ENCODE measurements around the gene CCDC134.

CCDC134 gene

DNA sequence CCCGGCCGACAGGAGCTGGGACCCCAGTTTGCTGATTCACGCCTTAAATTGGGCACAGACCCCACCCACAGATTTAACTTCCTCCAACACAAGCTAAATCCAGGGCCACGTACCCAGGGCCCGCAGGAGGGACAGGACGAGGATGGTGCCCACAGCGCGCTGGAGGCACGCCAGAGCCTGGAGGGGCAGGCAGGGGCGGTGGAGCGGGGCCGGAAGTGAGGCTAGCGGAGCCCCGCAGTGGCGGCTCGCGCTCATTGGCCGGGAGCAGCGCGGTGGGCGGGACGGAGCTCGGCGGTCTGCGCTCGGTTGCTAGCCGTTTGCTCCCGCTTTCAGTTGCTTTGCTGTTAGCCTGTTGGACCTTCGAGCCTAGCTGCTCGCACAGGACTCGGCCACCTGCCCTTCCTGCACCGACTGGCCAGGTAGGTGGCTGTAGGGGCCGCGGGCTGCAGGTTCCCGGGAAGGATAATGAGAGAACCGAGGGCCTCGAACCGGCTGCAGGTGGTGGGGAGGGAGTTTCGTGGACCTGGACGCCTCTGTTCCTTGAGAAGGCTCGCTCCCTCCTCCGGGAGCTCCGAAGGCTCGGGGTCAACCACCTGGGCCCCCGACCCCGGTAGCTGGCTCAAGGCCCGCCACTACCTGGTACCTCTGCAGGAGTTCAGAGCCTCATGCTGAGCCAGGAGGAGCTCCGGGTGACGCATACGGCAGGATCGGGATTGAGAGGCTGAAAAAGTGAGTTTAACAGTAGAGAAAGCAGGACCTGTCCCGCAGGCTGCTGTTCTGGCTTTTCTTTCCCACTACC, at the start of gene CCDC134:
Gene CCDC134, plus strand, starts transcription at position 332 of the 799 bp plus-strand sequence. CDS start 8,212 bp downstream, outside the sequence.
- DNase-seq = peak; percentile 88

DNA sequence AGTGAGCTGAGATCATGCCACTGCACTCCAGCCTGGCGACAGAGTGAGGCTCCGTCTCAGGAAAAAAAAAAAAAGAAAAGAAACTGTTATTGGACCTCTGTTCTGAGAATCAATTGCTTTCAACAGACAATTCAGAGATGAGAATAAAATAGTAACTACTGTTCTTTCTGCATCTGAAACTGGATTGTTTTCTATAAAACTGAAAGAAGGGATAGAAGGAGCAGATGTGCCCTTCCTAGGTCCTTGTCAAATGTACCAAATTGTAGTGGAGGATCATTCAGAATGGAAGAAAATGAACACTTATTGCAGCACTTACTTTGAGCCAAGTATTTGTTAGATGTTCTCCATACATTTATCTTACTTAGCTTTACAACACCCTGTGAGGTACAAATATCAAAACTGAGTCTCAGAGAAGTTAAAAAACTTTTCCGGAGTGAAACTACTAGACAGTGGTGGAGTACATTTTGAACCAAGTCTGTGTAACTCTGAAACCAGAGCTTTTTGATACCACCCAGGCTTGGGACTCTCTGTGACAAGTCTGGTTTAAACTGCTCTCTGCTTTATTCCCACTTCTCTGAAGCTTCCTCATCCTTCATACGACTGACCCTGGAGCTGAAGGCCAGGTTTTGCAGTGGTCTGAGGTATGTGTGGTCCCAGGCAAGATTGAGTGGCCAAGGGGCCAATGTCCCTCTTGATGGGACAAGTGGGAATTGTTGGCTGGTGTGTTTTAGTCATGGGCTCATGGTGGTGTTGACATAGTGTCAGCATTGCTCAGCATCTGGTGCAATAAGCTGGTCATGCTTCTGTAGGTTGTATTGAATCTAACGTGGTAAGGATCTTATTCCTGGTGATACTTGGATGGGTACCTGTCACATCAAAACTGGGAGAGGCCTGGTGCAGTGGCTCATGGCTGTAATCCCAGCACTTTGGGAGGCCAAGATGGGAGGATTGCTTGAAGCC, 48.2 kb upstream of the CCDC134 start:
- no peak for DNase-seq

DNA sequence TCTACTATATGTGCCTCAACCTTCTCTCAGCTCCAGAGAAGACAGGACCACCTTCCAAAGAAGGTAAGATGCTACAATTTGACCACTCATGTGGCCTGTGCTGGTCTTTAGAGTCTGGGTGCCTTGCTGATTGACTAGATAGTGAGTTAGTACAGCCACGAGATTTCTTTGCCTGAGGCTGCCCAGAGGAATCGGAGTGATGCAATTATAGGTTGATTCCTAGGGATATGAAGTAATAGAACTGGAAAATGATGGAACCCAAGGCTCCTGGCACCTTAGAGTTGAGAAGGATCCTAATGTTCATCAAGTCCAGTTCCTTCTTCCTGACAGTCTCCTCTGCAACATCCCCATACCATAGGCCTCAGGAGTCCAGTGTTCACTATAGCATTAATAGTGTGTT, 46.5 kb upstream of the CCDC134 start:
- DNase-seq = no peak

DNA sequence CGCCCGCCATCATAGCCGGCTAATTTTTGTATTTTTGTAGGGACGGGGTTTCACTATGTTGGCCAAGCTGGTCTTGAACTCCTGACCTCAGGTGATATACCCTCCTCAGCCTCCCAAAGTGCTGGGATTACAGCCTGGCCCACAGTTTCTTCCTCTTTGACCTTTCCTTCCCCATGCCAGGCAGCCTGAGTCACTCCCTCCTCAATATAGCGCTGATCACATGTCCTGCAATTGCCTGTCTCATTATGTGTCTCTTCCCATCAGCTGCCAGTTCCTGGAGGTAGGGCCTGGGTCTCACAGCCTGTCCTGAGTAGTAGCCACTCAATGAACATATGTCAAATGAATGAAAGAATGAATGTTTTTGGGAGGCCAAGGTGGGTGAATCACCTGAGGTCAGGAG, 43.0 kb upstream of the CCDC134 start:
- DNase-seq = no peak

DNA sequence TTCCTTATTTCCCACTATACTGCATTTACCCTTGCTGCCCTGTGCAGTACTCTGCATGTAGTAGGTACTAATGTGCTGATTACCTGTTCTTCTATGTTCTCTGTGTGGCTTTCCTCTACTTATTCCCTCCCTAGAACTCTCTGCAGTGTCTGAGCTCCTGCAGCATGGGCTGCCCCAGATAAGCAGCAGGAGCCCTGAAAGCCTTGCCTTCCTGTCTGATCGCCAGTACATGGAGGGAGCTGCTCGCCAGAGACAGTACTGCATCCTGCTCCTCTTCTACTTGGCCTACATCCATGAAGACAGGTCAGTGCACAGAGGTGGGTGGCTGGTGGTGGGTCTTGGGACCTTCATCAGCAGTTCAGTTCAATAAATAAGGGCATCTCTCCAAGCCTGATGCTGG, 42.2 kb upstream of the CCDC134 start:
- DNase-seq = no peak

DNA sequence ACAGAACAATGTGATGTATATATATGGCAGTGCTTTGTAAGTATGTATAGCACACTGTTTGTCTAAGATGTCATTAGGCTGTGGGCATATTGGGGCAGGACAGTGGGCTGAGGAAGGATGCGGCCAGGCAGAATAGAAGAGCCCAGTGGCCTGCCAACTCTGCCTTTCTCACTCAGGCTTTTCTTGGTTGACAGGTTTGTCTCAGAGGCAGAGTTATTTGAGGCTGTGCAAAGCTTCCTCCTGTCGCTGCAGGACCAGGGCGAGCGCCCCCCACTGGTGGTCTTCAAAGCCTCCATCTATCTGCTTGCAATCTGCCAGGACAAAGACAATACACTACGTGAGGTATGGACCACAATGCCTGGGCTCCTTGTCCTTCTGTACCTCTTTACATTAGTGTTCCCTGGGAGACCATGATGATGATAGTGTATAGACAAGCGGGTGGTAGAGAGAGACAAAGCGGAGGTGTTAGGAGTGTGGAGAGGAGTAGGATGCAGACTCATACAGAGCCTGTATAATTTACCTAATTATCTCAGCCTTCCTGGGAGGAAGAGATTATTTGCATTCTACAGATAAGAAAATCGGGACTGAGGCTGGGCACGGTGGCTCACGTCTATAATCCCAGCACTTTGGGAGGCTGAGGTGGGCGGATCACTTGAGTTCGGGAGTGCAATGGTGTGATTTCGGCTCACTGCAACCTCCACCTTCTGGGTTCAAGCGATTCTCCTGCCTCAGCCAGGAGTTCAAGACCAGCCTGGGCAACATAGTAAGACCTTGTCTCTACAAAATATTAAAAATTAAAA, 37.3 kb upstream of the CCDC134 start:
- DNase-seq = peak; percentile 33

DNA sequence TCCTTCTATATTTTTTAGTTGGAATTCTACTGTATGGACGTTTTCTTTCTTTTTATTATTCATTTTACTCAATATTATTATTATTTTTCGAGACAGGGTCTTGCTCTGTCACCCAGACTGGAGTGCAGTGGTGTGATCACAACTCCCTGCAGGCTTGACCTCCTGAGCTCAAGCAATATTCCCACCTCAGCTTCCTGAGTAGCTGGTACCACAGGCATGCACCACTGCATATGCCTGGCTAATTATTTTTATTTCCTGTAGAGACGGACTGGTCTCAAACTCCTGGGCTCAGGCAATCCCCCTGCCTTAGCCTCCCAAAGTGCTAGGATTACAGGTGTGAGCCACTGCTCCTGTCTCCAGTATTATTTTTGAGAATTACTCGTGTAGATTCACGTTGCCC, 34.0 kb upstream of the CCDC134 start:
- no peak for DNase-seq

DNA sequence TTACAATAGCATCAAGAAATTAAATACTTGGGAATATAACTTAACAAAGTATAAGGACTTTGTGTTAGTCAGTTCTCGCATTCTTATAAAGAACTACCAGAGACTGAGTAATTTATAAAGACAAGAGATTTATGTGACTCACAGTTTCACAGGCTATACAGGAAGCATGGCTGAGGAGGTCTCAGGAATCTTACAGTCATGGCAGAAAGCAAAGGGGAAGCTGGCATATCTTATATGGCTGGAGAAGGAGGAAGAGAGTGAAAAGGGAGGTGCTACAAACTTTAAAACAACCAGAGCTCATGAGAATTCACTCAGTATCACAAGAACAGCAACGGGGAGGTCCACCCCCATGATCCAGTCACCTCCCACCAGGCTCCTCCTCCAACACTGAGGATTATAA, 32.0 kb upstream of the CCDC134 start:
- no peak for DNase-seq

DNA sequence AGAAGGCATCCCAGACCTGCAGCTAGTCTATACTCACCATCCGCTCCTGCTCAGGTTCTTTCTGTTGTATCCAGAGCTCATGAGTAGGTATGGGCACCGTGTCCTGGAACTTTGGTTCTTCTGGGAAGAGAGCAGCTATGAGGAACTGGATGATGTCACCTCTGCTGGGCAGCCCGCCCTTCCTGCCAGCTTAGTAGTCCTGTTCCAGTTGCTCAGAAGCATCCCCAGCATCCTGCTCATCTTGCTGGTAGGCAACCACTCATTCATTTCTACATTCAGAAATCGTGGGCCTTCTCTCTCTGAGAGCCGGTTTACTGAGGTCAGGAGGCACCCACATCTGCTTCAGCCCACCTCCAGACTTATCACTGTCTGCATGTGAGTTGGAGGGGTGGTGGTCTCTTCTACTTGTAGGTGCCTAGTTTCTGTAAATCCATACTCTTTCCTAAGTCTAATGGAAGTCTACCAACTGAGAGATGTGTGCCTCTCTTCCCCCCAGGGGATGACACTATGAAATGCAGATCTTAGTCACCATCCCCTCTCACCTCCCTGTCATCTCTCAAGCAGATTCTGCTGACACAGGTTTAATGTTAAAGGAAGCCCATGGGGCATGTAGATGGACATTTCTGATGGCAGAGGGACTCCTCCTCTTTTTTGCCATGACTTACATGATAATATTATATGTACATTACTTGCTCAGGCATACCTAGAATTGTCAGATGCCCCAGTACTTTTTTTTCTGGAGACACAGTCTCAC, 29.6 kb upstream of the CCDC134 start:
- DNase-seq = no peak

DNA sequence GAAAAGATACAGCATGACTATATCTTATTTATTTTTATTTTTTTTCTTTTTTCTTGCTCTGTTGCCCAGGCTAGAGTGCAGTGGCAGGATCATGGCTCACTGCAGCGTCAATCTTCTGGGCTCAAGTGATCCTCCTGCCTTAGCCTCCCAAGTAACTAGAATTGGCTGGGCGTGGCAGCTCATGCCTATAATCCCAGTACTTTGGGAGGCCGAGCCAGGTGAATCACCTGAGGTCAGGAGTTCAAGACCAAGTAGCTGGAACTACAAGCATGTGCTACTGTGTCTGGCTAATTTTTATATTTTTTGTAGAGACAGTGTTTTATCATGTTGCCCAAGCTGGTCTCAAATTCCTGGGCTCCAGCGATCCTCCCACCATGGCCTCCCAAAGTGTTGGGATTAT, 28.3 kb upstream of the CCDC134 start:
- DNase-seq = no peak

DNA sequence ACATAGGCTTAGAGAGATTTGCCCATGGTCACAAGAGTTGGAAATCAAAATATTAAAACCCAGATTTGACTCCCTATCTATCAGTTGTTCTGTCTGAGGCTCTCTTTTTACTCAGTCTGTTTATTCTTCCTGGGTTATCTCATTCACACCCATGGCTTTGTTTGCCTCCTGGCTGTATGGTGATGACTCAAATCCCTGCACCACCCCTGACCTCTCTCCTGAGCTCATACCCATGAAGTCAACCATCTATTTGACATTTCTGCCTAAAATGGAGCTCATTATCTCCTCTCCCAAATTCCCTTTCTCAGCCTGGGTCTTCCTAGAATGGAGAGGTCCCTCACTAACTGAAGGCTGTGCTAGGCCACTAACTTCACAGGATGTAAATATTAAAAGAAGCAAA, 27.8 kb upstream of the CCDC134 start:
- no peak for DNase-seq

DNA sequence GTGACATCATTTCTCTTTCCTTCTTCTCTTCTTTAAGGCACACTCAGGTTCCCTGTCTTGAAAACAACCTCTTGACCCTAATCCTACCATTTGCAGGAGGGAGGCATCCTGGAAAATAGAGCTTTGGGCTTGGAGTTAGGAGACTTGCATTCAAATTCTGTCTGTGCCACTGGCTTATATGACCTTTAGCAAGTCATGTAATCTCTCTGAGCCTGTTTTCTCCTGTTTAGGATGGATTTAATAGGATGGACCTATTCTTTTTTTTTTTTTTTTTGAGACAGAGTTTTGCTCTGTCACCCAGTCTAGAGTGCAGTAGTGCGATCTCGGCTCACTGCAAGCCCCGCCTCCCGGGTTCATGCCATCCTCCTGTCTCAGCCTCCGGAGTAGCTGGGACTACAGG, 25.1 kb upstream of the CCDC134 start:
- DNase-seq = no peak

DNA sequence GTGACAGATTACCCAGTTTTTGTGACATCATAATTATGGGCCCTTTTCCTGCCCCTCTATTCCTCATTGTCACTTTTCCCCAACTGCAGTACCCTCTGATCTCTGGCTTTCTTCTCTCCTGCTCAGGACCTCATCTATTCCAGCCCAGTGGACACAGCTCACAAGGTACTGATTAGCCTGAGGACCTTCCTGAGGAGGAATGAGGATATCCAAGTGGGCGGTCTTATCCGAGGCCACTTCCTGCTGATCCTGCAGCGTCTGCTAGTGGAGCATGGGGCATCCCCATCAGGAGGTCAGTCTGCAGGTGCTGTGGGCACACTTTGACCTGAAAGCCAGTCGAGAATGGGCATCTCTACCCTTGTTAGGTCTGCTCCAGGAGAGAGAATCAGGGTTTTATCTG, 24.5 kb upstream of the CCDC134 start:
- DNase-seq = no peak

DNA sequence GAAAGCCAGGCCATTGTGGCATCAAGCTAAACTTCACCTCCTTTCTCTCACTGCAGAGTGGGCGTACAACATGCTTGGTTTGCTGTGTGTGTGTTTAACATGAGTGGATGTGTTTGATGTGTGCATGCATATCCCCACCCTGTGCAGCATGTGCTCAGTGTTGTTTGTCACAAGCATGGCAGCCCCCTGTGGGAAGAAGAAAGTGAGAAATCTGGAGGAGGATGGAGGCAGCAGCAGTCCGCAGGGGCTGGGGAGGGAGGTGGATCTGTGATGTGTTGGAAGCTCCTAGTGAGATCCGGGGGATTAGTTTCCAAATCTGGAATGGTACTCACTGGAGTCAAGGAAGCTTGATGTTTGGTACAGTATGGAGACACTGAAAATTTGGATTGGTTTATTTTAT, 24.1 kb upstream of the CCDC134 start:
- no peak for DNase-seq

DNA sequence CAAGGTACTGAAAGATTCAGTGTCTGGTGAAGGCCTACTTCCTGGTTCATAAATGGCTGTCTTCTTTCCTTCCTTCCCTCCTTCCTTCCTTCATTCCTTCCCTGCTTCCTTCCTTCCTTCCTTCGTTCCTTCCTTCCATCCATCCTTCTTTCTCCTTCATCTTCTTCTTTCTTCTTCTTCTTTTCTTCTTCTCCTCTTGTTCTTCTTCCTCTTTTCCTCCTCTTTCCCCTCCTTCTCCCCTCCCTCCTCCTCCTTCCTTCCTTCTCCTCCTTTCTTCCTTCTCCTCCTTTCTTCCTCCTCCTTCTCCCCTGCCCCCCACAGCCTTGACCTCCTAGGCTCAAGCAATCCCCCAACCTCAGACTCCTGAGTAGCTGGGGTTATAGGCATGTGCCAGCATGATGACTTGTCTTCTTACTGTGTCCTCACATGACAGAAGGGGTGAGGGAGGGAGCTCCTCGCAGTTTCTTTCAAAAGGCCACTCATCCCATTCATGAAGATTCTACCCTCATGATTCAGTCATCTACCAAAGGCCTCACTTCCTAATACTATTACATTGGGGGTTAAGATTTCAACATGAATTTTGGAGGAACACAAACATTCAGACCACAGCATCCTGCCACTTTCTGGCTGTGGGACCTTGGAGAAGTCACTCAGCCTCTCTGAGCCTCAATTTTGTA, 22.6 kb upstream of the CCDC134 start:
- DNase-seq = no peak

DNA sequence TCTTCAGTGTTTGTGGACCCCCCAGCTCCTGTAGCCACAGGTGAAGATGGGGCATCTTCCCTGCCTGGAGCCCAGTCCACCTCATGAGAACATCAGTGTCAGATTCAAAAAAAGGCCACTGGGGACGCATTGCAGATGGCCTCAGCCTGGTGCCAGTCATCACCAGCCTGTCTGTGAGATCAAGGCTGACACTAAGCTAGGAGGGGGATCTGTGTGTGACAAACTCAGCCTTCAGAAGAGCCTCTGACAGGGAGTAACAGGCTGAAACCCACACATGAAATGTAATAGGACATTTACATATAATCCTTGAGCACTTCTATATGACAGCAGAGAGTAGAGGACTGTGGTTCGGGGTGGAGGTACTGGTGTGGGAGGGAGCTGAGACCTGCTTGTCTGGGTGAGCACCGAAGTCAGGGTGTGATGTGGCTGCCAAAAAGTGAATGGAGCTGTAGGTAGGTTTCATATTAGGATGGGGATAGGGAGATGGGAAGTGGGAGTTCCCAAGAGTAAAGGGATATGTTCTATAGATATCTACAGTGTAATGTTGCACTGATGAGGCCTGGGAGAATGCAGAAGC, 20.5 kb upstream of the CCDC134 start:
- DNase-seq = peak; percentile 9

DNA sequence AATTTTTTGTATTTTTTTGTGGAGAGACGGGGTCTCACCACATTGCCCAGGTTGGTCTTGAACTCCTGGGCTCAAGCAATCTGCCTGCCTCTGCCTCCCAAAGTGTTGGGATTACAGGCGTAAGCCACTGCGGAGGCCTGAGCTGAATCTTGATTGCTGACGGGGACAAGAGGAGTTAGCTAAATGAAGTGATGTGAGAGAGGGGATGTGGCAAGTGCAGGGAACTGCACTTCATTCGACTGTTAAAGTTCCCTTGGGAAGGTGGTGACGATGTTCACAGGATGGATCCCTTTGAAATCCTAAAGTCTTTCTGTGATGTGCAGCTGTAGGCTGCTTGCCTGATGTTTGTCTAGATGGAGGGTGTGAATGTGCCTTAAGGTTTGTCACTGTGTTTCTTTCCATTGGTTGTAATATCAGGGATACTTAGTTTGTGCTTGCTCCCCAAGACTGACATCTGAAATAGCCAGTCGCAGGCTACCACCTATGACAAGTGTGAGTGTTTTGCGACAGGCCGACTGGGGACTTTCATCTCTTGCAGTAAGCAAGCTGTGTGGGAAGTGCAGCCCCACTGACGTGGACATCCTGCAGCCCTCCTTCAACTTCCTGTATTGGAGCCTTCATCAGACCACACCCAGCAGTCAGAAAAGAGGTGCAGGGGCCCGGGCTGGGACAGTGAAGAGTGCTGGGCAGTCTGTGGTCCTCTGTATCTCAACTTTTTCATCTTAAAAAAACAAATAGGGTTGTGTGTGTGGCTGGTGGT, 19.6 kb upstream of the CCDC134 start:
- DNase-seq = peak; percentile 89

DNA sequence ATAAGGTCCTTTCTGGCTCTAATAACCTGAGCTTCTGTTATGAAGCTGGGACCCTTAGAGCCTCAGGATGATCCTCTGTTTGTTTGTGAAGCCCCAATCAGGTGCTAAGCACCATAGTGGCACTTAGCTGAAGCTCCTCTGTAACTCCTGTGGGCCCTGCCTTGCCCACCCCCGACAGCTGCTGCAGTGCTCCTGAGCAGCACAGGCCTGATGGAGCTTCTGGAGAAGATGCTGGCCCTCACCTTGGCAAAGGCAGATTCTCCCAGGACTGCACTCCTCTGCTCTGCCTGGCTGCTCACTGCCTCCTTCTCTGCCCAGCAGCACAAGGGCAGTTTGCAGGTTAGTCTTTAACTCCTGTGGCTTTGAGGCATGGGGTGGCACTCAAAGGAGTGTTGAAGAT, 19.0 kb upstream of the CCDC134 start:
- peak; percentile 16 for DNase-seq

DNA sequence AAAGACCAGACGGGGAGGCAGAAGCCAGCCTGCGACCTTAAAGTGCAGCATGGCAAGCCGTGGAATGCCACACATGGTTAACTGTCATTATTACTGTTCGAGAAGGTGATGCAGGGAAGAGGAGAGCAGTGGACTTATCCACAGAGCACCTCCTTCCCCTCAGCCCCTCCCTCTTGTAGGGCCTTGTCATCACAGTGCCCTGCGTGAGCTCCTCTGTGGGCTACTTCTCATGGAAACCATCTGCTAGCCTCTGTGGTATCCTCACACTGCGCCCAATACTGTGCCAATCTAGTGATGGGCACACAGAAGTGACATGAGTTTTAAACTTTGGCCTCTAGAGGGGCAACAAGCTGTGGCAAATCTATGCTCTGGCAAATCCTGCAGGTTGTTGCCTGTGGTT, 18.2 kb upstream of the CCDC134 start:
- peak; percentile 25 for DNase-seq

DNA sequence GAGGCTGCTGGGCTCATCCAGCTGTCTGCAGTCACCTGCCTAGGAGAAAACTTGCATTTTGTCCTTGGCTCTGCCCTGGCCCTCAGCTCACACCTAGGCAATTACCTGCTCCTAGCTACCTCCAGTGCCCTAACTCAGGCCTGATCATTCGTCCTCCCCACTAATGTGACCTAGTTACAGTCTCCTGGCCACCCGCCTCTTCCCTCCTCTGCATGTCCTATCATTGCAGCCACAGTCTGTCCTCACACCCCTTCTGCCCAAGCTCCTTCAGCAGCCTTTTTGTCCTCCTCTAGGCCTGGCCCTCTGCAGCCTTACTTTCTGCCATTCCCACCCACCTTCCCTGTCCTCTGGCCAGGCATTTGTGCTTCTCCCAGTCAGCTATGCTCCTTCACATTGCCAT, 17.7 kb upstream of the CCDC134 start:
- no peak for DNase-seq

DNA sequence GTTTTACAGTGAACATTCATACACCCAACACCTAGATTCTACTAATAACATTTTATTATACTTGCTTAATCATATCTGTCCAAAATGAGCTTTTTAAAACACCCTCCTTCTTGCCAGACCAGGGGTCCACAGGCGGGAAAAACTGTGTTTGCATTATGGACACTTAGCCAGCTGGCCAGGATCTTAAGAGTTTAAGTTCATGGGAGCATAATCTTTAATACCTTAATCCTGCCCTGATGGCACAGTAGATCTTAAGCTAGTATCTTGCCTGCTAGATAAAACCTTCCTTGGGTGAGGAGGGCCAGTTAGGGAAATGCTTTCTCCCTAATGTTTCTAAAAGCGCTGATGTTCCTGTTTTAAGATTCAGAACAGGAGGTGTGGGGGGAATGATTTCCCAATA, 13.1 kb upstream of the CCDC134 start:
- no peak for DNase-seq
